ENCODE measurements around the gene OR1C1.

GRCh38 chr1:247748041-247748440 is 12.3 kb downstream of the OR1C1 start, which contains the start of gene OR14A2:
- no peak for TF ChIP-seq EP300 (IDR thresholded peaks at IDR 0.05)
- TF ChIP-seq POLR2A (IDR thresholded peaks at IDR 0.05; ENCODE audit: low read length): no peak
- TF ChIP-seq CTCF (IDR thresholded peaks at IDR 0.05): no peak
- no peak for TF ChIP-seq SMC3 (IDR thresholded peaks at IDR 0.05)
- no peak for TF ChIP-seq KDM1A (IDR thresholded peaks at IDR 0.05; ENCODE audit: low read depth)
- no peak for TF ChIP-seq HOXA7 (CRISPR knock-in tag; IDR thresholded peaks at IDR 0.05)
